ENCODE results near the gene DUSP8.

Gene DUSP8

DNA sequence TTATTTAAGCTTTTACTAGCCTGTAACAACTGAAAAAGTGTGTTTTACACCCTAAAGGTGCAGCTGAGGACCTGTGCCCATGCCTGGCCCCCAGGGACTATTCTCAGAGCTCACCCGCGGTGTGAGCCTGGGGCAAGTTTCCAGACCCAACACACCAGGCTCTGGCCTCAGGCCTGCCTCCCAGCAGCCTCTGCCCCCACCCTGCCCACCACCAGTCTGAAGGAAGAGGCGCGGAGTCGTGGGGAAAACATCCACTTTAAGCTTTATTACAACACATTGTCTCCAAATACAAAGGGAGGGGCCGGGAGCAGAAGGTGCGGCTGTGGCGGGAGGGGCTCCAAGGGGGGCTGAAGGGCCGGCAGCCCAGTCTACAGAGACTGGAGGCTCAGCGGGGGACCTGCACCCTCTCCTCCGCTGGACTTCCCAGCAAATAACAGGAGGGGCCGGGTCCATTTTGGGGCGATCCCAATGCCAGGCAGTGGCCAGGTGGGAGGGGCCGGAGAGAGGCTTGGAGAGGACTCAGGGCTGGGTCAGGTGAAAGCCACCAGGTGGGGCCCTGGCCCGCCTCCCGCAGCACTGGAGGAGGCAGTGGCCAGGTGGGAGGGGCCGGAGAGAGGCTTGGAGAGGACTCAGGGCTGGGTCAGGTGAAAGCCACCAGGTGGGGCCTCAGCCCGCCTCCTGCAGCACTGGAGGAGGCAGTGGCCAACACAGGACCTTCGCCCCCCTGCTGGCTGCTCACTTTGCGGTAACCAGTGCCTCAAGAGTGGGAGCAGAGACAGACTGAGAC, 18.1 kb downstream of the DUSP8 start:
- no peak for DNase-seq (ENCODE audit: low spot score)

DNA sequence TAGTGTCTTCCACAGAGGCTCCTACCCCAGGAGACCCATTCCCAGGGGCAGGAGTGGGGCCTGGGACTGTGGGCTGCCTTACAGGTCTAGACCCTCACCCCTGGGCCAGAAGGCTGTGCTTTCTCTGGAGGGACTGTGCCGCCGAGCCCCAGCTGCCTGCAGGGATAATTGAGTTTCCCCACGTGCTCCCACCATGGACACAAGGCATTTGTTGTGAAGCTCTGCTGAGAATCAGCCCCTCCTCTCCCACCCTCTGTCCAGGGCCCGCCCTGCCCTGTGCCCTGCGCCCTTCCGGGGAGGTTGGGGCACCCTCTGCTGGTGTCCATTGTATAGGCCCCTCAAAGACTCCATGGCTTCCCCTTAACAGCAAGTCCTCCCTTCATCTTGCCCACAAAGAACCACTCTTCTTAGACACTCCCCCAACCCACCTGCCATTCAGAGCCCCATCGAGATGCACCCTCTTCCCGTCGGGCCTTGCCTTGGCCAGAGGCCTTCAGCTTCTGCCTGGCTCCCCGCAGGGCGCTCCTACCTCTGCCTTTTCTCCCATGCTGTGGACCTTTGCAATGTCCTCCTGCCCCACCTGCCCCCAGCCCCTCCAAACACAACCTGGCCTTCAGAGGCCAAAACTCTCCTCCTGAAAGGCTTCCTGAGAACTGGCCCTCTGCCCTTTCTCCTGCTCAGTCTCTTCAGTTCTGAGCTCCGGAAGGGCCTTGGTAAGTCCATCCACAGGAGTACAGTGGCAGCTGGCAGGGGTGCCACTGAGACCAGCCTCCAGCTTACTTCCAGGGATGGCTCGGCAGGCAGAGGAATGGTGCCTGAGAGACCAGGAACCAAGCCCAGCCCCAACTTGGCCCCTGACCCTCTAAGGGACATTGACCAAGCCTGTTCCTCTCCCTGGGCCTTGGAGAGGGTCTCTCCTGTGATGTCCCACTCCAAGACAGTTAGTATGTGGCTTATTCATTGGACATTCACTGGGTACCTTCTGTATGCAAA, 22.4 kb downstream of the DUSP8 start:
- no peak for DNase-seq (ENCODE audit: low spot score)

DNA sequence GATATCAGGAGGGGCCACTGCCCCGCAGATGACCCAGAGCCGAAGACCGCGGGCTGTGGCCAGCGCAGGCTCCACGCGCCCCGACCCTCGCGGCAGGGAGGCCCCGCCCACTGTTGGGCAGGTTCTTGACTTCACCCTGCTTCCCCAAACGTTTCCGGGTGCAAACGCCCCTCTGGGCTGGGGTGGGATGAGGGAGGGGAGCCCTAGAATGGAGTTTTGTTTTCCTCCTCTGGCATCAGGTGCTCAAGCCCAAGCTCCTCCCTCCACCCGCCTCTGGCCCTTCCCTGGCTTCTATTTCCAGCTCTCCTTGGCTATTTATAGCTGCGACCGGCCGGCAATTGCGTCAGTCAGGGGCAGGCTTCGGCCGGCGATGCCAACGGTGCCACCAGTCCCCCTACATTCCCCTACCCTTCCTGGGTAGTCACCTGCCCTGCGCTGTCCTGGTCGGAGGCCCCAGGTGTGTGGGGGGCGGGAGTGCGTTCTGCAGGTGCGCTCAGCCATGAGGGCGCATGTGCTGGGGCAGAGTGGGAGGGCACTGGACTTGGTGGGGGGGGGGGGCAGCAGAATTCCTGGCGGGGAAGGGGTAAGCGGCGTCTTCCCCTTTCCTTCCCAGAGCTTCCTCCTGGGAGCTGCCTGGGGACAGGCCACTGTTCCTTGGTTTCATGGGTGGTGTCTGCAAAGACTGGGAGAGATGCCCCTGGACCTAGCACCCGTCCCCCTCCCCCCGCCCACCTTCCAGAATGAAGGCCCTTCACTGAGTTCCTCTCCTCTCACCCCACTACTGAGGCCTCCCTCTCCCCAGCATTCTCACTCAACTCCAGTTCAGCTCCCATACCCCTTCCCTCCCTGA, 23.6 kb downstream of the DUSP8 start:
- DNase-seq (ENCODE audit: low spot score): no peak

DNA sequence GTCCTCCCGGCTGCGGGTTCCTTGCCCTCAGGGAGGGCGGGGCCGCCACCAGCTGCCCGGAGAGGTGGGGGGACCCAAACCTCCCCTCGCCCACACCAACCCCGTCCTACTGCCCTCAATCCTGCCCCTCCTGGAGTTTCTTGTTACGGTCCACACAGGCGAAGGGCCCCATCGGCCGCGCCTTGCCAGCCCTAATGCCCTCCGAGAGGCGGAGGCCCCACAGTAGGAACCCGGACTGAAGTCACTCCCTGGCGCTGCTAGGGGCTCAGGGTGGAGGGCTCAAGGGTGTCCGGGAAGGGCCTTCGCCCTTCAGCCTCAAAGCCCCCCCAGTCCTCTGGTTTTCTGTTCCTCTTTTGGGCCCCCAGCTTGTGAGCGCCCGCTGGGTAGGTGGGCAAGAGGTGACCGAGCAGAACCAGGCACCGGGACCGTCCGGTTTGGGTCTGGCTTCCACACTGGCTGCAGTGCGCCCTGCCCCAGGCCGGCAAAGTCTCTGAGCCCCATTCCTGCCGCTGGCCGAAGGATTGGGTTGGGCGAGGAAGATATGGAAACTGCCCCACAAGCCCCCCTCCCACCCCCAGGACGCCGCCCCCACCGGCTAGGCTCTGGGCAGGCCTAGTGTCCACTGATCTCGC, 24.5 kb downstream of the DUSP8 start:
- DNase-seq (ENCODE audit: low spot score): no peak

DNA sequence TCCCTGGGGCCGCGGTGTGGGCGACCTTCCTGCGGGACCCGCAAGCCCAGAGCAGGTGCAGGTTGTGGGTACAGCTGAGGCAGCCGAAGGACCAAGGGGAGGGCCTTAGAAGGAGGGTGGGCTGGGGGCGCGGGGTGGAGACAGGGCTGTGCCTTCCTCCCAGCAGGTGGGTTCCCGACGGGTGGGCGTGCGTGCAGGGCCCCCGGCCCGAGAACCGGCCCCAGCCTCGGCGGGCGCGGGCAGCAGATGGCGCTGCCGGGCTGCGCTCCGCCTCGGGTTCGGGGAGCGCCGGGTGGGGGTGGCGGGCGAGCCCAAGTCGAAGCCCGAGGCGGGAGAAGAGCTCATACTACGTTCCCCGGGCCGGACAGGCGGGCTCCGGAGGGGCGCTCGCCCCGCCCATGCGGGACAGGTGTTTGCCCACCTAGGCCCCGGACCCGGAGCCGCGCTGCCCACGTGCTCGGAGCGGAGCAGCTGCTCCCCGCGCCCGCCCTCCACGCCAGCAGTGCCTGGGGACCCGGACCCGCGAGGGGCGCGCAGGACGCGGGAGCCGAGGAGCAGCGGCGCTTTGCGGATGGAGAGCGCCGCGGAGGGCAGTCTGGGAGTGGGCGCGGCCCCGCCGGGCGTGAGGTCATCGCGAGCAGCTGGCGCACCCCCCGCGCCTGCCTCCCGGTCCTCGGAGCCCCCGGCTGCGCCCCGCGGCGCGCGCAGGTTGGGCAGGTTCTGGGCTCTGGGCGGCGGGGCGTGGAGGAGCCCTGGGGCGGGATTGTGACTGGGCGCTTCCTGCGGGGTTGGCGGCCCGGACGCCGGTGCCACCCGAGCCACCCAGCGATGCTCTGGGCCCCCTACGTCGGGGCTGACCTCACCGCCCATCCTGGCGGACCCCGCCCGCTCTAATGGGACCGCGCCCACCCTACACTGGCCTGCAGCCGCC, 25.3 kb downstream of the DUSP8 start:
- peak; percentile 82 for DNase-seq (ENCODE audit: low spot score)

DNA sequence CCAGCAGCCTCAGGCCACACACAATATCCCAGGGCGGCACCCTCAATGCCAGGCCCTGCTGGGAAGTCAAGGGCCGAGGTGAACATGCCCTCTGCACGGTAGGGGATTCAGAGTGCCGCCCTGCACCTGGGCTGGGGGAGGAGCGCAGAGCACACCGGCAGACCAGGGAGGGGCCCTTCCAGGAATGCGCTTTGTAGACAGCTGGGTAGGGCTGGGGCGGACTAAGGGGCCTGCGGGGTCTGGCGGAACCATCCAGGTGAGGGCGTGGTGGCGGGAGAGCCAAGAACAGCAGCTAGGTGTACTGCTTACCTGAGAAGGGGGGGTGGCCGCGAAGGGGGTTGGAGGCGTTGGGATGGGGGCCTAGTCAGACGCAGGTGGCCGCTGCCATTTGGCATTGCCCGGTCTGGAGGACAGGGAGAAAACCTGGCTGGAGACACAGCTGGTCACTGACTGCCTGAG, 26.0 kb downstream of the DUSP8 start:
- no peak for DNase-seq (ENCODE audit: low spot score)

DNA sequence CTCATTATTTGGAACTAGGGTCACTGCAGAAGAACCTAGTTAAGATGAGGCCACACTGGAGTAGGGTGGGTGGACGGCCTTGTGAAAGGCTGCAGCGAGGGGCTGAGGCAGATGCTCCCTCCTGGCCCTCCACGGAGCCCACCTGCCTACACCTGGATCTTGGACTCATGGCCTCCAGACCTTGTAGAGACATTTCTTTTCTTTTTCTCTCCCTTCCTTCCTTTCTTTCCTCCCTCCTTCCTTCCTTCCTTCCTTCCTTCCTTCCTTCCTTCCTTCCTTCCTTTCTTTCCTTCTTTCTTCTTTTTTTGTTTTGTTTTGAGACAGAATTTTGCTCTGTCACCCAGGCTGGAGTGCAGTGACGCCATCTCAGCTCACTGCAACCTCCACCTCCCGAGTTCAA, 26.6 kb downstream of the DUSP8 start:
- no peak for DNase-seq (ENCODE audit: low spot score)

DNA sequence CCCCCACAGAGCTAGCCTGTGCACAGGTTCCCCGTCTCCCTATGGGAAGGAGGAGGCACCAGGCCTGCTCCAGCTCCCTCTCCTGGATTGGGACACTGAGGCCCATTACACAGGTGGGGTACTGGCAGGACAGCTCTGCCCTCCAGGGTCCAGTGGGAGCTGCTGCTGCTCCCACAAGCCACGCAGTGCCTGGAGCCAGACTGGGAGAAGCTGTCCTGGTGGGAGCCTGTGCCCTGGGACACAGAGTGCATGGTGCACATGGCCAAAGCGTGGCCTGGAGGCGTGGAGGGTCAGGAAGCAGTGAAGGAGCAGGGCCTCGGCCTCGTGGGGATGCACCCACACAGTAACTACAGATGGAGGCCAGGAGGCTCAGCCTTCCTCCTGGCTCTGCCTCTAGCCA, 27.5 kb downstream of the DUSP8 start:
- no peak for DNase-seq (ENCODE audit: low spot score)

DNA sequence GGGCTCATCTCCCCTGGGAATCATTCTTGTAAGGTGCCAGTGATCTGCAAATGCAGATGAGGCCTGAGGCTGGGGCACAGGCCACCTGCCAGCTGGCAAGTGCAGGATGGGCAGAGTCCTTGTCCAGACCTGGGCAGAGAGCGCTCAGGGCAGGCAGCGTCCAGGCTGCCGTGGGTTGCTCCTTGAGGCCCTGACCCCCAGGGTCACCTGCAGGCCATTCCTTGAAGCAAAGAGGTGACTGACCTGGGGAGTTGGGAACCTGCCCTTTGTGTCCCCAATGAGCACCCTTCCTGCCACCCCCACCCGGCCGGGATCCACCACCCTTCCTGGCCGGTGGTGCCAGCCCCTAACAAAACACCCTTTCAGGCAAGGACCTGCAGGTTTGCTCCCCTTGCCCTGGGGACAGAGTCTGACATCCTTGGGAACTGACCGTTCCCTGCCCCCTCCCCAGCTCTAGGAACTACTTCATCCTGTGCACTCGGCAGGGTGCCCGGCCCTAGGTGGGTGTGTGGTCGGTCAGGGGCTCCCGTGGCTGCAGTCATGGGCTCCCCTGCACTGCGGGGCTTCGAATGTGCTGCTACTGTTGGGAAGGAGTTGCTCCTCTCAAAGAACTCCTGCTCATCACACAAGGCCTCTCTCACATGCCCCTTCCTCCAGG, 28.3 kb downstream of the DUSP8 start:
- no peak for DNase-seq (ENCODE audit: low spot score)

DNA sequence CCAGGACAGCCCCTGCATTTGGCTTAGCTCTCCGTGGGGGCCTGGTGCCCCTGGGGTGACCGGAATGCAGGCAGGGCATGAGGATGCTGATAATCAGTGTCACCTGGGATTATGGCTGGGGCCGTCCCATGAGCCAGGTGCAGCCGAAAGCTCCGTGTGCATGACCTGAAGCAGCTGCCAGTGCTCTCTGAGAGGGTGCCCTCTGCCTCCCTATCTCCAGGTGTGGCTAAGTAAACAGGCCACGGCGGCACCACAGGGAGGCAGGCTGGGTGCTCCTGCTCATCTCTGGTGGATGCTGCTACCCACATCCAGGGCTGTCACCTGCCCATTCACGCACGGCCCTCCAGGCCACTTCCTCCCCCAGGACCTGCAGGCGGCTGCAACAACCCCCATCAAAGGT, 29.8 kb downstream of the DUSP8 start:
- no peak for DNase-seq (ENCODE audit: low spot score)

DNA sequence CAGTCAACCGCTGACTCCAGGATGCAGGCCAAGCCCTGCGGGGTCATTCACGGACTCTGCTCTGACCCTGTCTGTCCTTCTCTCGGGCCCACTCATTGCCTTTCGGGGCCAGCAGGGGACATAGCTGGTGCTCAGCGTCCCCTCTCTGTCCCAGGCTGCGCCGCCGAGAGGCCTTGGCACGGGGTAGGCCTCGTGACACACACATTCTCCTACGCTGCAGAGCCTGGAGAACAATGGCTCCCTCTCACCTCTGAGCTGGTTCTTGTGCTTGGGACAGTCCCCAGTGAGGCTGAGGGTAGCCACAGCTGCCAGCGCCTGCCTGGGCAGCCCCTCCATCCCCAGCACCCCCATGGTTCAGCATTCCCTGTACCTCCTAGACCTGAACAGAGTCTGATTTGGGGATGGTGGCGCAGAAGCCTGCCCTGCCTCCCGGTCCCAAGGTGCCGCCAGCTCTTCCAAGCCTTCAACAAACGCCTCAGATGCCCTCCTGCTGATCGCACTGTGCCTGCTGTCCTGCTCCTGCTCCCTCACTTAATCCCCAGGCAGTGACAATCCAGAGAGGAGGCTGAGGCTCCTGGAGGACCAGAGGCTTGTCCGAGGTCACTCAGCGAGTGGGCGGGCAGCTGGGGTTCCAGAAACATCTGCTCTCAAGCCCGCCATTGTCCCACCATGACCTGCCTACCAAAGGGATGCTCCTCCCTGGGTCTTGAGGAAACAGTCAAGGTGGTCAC, 30.4 kb downstream of the DUSP8 start:
- no peak for DNase-seq (ENCODE audit: low spot score)

DNA sequence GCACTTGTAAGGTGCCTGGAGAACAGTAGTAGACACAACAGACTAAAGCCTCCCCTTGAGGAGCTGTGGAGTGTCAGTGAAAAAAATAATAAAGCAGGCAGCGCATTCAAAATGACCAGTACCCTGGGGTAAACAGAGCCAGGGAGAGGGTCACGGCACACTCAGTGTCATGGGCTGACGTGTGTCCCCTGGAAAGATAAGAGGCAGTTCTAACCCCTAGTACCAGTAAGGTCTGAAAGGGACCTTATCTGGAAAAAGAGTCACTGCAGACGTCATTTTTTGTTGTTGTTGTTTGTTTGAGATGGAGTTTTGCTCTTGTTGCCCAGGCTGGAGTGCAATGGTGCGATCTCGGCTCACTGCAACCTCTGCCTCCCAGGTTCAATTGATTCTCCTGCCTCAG, 32.0 kb downstream of the DUSP8 start:
- DNase-seq (ENCODE audit: low spot score): no peak

DNA sequence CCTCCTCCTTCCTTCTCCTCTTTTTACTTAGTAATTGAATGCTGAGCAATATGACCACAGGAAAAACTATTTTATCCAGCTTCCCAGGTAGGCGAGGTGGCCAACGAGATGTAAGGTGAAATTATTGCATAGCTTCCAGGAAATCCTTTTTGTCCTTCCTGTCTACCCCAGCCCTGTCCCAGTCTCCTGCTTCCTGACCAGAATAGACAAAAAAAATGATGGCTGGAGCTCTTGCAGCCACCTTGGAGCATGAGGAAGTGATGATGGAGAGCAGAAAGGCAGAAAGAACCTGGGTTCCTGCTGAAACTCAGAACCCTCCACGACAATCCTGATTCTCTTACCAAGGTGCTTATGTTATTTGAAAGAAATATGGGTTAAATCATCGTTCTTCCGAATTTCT, 33.9 kb downstream of the DUSP8 start:
- no peak for DNase-seq (ENCODE audit: low spot score)

DNA sequence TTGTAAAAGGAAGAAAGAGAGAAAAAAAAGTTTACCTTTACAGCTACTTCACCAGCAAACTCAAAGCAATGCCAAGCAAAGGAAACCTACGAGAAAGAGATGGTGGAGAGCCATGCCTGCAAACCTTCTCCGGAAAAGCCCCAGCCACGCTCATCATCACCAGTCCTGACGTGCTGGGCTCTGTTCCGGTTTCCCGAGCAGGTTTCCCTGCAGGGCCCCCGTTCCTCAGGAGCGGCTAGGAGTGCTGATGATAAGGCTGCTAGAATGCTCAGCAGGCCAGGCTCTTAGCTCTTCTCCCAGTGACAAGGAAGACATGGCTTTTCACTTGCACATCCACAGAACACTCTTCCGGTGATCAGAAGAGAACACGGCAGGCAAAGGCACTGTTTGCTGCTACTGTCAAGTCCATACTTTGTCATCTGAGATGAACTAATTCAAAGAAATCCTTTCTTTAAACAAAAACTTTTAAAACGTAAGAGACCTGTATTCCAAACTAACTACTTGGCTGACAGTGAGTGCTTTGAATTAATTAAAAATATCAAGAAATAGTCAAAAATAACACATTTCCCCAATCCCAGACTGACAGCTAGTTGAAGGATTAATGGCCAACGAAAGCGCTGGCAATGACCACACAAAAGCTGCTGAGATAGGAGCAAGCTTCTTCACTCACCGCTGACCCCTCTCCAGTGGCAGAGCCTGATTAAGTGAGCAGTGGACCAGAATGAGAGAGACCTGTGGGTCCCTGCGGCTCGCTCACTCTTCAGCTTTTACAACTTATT, 35.8 kb downstream of the DUSP8 start:
- DNase-seq (ENCODE audit: low spot score): no peak

DNA sequence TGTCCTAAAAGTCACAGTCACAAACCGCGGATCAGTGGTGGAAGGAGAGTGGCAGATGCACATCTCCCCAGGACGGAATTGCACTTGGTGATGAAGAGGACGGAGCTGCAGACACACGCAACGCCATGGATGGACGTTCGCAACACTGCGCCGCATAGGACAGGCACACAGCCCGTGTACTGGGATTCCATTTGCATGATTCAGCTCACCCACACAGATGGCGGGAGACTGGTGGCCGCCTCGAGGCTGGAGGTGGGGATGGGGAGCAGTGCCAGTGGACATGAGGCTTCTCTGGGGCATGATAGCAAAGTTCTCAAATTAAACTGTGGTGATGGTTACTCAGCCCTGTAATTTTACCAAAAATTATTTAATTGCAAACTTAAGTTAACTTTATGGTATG, 37.4 kb downstream of the DUSP8 start:
- DNase-seq (ENCODE audit: low spot score): no peak

DNA sequence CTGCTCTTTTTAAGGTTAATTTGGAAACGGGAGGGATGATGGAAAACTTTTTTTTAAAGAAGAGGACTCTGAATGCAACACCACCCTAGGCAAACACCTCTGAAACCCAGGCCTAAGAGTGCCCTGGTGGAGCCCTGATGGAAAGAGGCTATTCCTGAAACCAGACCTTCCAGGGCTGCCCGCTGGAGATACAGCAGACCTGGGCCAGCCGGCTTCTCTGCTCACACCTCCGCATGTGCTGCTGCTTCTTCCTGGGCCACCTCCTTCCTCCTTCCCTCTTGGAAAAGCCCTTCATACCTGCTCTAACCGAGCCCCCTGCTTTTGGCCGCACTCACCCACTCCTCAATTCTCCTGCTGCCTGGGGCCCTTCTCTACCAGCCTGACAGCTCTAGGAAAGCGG, 37.9 kb downstream of the DUSP8 start:
- no peak for DNase-seq (ENCODE audit: low spot score)

DNA sequence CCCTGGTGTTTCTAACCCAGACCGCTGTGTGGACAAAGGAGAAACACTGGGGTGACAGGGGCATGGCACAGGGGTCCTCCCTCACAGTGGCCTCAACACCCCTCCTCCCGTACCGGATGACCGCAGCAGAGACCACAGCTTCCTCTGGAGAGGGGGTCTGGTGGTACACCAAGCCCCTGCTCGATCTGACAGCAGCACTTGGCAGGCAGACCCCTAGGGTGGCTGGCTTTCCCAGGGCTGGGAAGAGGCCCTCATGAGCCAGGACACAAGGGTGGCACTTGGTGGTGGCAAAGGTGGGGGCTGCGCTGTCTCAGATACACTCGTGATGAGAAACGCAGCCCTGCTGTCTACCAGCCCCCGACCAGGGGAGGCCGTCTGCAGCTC, 38.7 kb downstream of the DUSP8 start:
- DNase-seq (ENCODE audit: low spot score): no peak

DNA sequence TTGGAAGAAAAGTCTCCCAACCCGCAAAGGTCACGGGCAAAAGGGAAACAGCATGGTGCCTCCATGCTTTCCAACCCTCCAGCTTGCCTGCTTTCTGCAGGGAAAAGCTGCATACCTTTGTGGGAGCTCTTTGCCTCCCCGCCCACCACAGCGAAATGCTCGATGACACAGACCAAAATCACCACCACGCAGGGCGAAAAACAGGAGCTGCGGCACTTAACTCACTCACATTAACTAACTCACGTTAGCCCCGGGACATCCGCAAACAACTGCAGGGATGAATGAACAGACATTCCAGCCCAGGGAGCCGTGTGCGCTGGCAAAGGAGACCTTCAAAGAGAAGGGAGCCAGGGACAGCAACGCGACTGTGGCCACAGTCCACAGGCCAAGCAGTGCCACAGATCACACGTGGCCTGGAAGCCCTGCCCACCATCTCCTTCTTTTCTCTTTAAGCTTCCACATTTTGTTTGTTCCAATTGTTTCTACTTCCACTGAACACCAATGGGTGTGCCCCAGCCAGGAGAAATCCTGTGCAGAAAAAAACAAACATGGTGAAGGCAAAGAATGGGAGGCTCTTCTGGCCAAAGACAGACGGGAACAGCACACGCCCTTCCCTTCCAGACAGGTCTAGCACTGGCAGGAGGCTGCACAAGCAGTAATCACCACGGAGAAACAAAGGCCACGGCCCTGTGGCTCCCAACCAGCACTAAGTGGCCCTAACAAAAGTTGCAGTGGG, 39.3 kb downstream of the DUSP8 start:
- DNase-seq (ENCODE audit: low spot score): no peak

Data from ecto neural progenitor cell (in vitro differentiated cells).